ENCODE data around the gene C11orf52.
"Not testable (repeated sequence)": the region's sequence is repeated elsewhere in the genome, so short reads cannot be mapped to it uniquely, and the experiment has no call there.

Gene C11orf52

GRCh38 chr11:111913031-111913861 is 5.5 kb upstream of the C11orf52 start:
- no peak for DNase-seq

DNA sequence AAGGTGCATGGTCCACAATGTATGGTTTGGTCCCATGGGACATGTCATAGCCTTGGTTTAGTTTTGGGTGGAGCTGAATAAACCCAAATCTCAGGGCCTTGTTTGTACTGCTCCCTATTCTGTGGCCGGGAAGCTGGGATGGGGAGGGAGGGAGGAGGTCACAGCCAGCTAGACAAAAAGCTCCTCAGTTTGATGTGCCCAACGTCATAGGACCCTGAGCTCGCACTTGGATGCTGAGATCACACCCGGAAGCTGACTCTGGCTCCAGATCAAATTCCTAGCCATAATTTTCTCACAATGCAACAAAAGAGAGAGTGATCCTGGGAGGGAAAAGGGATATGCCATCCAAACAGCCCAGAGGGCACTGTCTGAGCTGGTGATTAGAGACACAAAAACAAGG is 4.7 kb upstream of the C11orf52 start:
- peak; percentile 48 for DNase-seq

DNA sequence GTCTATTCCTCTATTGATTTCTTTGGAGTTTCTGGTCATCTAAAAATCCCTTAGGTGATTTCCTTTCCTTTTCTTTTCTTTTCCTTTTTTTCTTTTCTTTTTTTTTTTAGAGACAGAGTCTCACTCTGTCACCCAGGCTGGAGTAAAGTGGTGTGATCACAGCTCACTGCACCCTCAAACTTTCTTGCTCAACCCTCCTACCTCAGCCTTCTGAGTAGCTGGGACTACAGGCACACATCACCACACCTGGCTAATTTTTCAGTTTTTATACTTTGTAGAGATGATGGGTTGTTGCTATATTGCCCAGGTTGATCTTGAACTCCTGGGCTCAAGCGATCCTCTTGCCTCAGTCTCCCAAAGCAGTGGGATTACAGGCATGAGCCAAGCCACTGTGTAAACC is 1.9 kb upstream of the C11orf52 start:
- no peak for DNase-seq

DNA sequence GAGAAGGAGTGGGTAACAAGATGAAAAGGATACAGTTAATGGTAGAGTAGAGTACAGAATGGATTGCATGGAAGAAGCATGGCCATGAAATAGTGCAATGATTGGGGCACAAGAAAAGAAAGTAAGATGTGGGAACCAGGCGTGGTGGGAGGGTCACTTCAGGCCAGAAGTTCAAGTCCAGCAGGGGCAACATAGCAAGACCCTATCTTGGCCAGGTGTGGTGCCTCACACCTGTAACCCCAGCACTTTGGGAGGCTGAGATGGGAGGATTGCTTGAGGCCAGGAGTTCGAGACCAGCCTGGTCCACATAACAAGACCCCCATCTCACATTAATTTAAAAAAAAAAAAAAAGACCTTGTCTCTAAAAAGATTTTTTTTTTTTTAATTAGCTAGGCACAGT is 1.4 kb upstream of the C11orf52 start:
- DNase-seq, result no peak

DNA sequence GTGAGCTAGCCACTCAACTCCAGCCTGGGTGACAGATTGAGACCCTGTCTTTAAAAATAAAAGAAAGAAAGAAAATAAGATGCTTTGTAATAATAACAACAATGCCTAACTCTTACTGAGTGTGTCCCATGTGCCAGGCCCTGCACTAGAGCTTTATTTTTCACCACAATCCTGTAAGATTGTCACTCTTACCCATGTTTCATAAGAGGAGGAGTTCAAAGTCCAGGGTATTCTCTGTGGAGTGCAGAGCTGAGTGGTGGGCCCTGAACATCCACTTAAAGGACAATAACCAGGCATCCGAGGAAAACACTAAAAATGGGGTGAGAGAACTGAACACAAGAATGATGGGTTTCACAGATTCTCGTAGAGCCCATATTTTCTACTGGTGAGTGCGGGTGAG is 925 bp upstream of the C11orf52 start:
- DNase-seq, result no peak

DNA sequence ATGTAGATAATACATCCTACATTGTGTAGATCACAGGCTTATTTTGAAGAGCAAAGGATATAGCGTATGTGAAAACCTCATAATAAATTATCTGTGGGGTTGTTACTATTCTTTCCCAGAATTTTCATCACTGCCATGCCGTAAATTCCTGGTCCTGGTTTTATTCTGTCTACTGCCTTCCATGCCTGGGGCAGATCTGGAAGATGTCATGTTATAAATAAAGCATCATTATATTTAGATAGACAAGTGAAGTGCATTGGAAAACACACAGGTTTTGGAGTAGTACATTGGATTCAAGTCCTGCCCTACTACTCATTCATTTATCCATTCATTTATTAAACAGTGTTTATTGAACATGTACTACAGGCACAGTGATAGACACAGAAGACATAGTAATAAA is 2.2 kb downstream of the C11orf52 start:
- no peak for DNase-seq

- DNase-seq, result no peak
Observed at GRCh38 chr11:111921541-111922230, 3.0 kb downstream of the C11orf52 start.

GRCh38 chr11:111922803-111923202 is 4.1 kb downstream of the C11orf52 start:
- peak; percentile 39 for DNase-seq

DNA sequence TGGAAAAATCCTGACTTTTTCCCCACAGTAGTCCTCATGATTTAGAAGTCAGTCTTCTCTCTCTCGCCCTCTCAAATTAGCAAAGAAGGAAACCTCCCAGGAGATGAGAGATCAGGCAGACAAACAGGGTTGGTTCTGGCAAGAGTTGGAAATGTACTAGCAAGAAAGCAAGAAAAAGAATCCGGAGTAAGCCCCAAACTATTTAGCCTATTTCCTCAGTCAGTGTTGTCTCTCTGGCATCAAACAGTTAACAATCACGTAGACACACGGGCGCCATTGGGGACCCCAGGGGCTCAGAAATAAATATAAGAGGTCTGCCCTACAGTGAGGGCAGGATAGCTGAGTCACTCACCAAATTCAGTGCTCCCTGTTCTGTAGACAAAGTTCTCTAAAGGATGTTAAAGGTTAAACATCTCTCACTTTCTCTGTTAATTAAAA is 4.7 kb downstream of the C11orf52 start:
- DNase-seq, result no peak

DNA sequence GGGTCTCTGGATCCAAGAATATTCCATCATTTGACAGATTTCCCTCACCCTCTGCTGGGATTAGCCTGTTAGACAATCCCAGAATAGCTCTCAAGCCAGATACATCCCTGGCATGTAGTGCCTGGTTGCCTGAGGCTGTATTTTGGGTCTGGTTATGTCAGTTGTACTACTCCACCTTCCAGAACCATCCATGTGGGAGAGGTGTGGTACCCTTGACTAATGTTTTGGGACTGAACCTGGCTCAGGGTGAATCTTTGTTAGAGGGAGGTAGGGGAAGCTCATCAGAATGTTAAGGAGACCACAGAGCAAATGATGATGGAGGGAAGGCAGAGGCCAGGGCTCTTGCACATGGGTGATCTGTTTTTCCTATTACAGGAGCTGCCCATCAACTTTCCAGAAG is 5.2 kb downstream of the C11orf52 start:
- no peak for DNase-seq

- DNase-seq, result no peak
Observed at GRCh38 chr11:111925953-111926352, 7.2 kb downstream of the C11orf52 start.

GRCh38 chr11:111926505-111927391 is 8.0 kb downstream of the C11orf52 start:
- DNase-seq, result peak; percentile 72

GRCh38 chr11:111930472-111930871 is 11.8 kb downstream of the C11orf52 start:
- no peak for DNase-seq

- DNase-seq, result no peak
Observed at GRCh38 chr11:111932611-111932950, 13.9 kb downstream of the C11orf52 start.

- not testable (repeated sequence) for DNase-seq
Observed at GRCh38 chr11:111933176-111933575, 14.5 kb downstream of the C11orf52 start.

GRCh38 chr11:111933872-111934271 is 15.2 kb downstream of the C11orf52 start:
- no peak for DNase-seq

GRCh38 chr11:111934306-111934705 is 15.6 kb downstream of the C11orf52 start:
- no peak for DNase-seq

DNA sequence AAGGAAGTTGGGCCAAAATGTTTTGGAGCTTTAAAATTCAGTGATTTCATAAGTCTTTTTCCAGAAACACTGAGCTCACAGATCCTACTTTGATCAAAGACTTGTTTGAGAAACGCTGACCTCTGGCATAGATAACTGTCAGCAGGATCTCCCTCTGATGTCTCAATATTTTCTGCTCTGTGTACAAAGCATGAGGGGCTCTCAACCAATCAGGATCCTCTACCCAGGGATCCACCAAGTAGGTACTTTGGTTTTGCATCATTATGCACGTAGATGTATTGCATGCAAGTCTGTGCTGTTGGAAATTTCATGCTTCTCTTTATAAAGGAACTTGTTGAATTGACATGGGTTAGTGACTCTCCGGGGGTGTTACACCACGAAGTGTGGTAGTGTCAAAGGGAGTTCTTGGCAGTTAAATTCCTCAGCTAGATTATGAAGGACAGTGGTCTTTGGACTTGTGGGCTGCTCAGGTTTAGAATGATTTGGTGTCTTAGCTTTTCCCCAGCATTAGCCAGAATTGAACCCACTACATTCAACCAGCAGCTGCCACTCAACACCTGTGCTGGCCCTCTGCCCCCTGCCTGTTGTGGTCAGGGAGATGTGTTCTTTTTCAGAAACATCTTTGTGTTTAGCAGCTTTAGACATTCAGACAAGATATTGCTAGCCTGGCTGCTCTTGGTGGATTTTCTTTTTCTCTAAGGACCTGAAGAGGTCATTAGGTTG is 16.8 kb downstream of the C11orf52 start:
- no peak for DNase-seq

DNA sequence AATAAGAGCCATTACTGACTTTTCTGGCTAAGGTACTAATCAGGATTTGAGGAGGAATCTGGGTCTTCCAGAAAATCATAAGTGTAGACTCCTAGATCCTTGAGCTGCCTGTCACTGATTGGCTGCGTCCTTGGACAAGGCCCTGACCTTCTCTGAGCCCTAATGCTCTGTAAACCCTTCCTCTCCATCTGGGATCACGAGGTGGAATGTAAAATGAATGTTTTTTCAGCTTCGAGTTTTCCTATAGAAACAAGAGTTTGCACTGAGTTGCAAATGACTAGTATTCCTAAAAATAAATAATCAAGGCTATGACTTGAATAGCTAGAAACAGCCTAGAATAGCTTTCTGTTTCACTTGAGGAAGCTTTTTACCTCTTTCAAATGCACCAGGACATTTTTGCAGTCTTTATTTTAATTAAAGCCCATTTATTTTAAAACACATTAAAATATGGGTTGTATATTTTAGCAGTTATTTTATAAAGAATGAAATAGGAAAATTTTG is 17.4 kb downstream of the C11orf52 start:
- DNase-seq, result no peak

DNA sequence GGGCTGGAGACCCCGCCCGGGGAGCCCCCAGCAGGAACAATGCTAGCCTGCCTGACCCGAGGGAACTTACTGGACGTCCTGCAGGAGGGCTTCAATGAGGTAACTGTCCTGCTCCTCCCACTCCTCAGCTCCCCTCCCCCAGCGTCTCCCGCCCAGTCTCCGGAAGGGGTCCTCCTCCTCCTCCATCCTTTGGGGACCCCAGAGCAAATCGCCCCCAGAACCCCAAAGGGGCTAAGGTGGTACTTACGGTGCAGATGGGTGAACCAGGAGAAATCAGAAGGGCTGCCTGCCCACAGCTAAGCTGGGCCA is 18.7 kb downstream of the C11orf52 start:
- DNase-seq, result no peak

GRCh38 chr11:111937844-111938243 is 19.1 kb downstream of the C11orf52 start:
- DNase-seq, result no peak

GRCh38 chr11:111938687-111939160 is 20.0 kb downstream of the C11orf52 start:
- no peak for DNase-seq

Measured in NCI-H2029 treated with DMSO at 0.1 percent for 48 hours (cell line).